GM10266 (cell line): Measurements from ENCODE around the gene PSD4.

ENCODE experiments used
- DNase-seq: peaks from one replicate; pipeline ENCODE4 v3.0.0; 2012; ENCODE audit errors: extremely low spot score
- CTCF ChIP-seq: IDR thresholded peaks from 2 replicates; pipeline ENCODE4 v1.5.1; 2012; ENCODE audit warnings: mild to moderate bottlenecking, low read depth; ENCODE audit not compliant: control insufficient read depth, insufficient read depth; ENCODE audit errors: missing control alignments

PSD4 gene

GRCh38 chr2:113255140-113256070, 81.6 kb downstream of the PSD4 start:
- no peak for DNase-seq
- TF ChIP-seq CTCF, result no peak

- no peak for DNase-seq
- no peak for TF ChIP-seq CTCF
Observed at GRCh38 chr2:113257516-113258264, 83.9 kb downstream of the PSD4 start.

- DNase-seq, result no peak
- no peak for TF ChIP-seq CTCF
Observed at GRCh38 chr2:113258471-113259147, 84.8 kb downstream of the PSD4 start.
